Measurements from ENCODE around the gene ABTB2. TPM values are rescaled to one million over a fixed set of nuclear protein-coding genes. Genes with fewer than 3 reads are reported as not detected.

Gene ABTB2
- total RNA-seq, 1 experiment from 2014 or later, result 3.6 TPM

GRCh38 chr11:34290926-34291325, 66.9 kb downstream of the ABTB2 start:
- Histone ChIP-seq H3K4me1 (no peaks in the 10 kb centered on the region), H3K36me3 (ENCODE audit: control insufficient read depth, insufficient read depth, low read length) (no peaks in the 10 kb centered on the region), H3K9me3 (no peaks in the 10 kb centered on the region), H3K4me3 (ENCODE audit: low read depth, low read length) (no peak overlapping the region), H3K27me3 (replicated peaks; ENCODE audit: control insufficient read depth, insufficient read depth, low read length) (no peaks in the 10 kb centered on the region)
- intact Hi-C loops (cut with micrococcal nuclease; ENCODE audit: unreplicated experiment), result no loop called here
- Mint-ChIP-seq H3K9me3 (ENCODE audit: unreplicated experiment) (no peaks in the 10 kb centered on the region), H3K36me3 (ENCODE audit: insufficient read depth, unreplicated experiment) (no peaks in the 10 kb centered on the region), H3K4me1 (ENCODE audit: low read depth, unreplicated experiment) (no peaks in the 10 kb centered on the region), H3K27ac (ENCODE audit: unreplicated experiment) (no peak overlapping the region), H3K4me3 (ENCODE audit: unreplicated experiment) (no peak overlapping the region), H3K27me3 (ENCODE audit: insufficient read depth, unreplicated experiment) (no peaks in the 10 kb centered on the region)
- ChIA-PET POLR2A (no interaction called here), CTCF (no interaction called here)
- no TSS peak for BruUV-seq (replicated peaks)
- no peak for DNase-seq
- TF ChIP-seq CTCF (IDR thresholded peaks at IDR 0.05; ENCODE audit: insufficient read depth in 1 of 2, low read depth in 1 of 2, low read length in 1 of 2, severe bottlenecking in 1 of 2, unreplicated experiment in 1 of 2), result no peak

GRCh38 chr11:34288492-34288891, 69.3 kb downstream of the ABTB2 start:
- no peak for DNase-seq
- no peaks in the 10 kb centered on the region for H3K9me3 Mint-ChIP-seq (ENCODE audit: unreplicated experiment)
- no peaks in the 10 kb centered on the region for H3K27me3 Mint-ChIP-seq (ENCODE audit: insufficient read depth, unreplicated experiment)
- Histone ChIP-seq H3K9me3 (no peaks in the 10 kb centered on the region), H3K36me3 (ENCODE audit: control insufficient read depth, insufficient read depth, low read length) (no peaks in the 10 kb centered on the region), H3K27me3 (replicated peaks; ENCODE audit: control insufficient read depth, insufficient read depth, low read length) (no peaks in the 10 kb centered on the region), H3K4me1 (no peaks in the 10 kb centered on the region), H3K4me3 (ENCODE audit: low read depth, low read length) (no peak overlapping the region)
- H3K4me1 Mint-ChIP-seq (ENCODE audit: low read depth, unreplicated experiment), result no peaks in the 10 kb centered on the region
- no peaks in the 10 kb centered on the region for H3K36me3 Mint-ChIP-seq (ENCODE audit: insufficient read depth, unreplicated experiment)
- intact Hi-C loops (cut with micrococcal nuclease; ENCODE audit: unreplicated experiment), result no loop called here
- ChIA-PET CTCF (no interaction called here), POLR2A (no interaction called here)
- BruUV-seq (replicated peaks), result no TSS peak
- TF ChIP-seq CTCF (IDR thresholded peaks at IDR 0.05; ENCODE audit: insufficient read depth in 1 of 2, low read depth in 1 of 2, low read length in 1 of 2, severe bottlenecking in 1 of 2, unreplicated experiment in 1 of 2), result no peak
- H3K27ac Mint-ChIP-seq (ENCODE audit: unreplicated experiment), result no peak overlapping the region
- no peak overlapping the region for H3K4me3 Mint-ChIP-seq (ENCODE audit: unreplicated experiment)

- DNase-seq, result no peak
- ChIA-PET POLR2A (no interaction called here), CTCF (no interaction called here)
- Mint-ChIP-seq H3K4me1 (ENCODE audit: low read depth, unreplicated experiment) (no peaks in the 10 kb centered on the region), H3K4me3 (ENCODE audit: unreplicated experiment) (no peak overlapping the region), H3K27ac (ENCODE audit: unreplicated experiment) (no peak overlapping the region), H3K9me3 (ENCODE audit: unreplicated experiment) (no peaks in the 10 kb centered on the region), H3K27me3 (ENCODE audit: insufficient read depth, unreplicated experiment) (no peaks in the 10 kb centered on the region), H3K36me3 (ENCODE audit: insufficient read depth, unreplicated experiment) (no peaks in the 10 kb centered on the region)
- Histone ChIP-seq H3K4me3 (ENCODE audit: low read depth, low read length) (no peak overlapping the region), H3K36me3 (ENCODE audit: control insufficient read depth, insufficient read depth, low read length) (no peaks in the 10 kb centered on the region), H3K27me3 (replicated peaks; ENCODE audit: control insufficient read depth, insufficient read depth, low read length) (no peaks in the 10 kb centered on the region), H3K9me3 (no peaks in the 10 kb centered on the region), H3K4me1 (no peaks in the 10 kb centered on the region)
- intact Hi-C loops (cut with micrococcal nuclease; ENCODE audit: unreplicated experiment), result no loop called here
- BruUV-seq (replicated peaks), result no TSS peak
- TF ChIP-seq CTCF (IDR thresholded peaks at IDR 0.05; ENCODE audit: insufficient read depth in 1 of 2, low read depth in 1 of 2, low read length in 1 of 2, severe bottlenecking in 1 of 2, unreplicated experiment in 1 of 2), result no peak
These were observed 72.9 kb downstream of the ABTB2 start for GRCh38 chr11:34284811-34285481.

Data from Caco-2 (cell line).